Prostate gland (tissue), 2 donors: ENCODE measurements around the gene USP25.

Source experiments
- POLR2A ChIP-seq: fragments of 450-650 bp; IDR thresholded peaks from one replicate; pipeline ENCODE4 v1.6.1; 2016; ENCODE audit warnings: antibody characterized with exemption, mild to moderate bottlenecking
- TF ChIP-seq, protein P1 (sequence below), 4 experiments: fragments of 200-600 bp in 2 of 4; fragments of 450-650 bp in 2 of 4; sonication (generic) in 2 of 4; IDR thresholded peaks; 1 replicate in 3 of 4; 2 replicates in 1 of 4; pipeline ENCODE4 v1.5.1; 2016 to 2019; ENCODE audit warnings: antibody characterized with exemption in 4 of 4, mild to moderate bottlenecking in 2 of 4, moderate library complexity in 2 of 4

DNA sequence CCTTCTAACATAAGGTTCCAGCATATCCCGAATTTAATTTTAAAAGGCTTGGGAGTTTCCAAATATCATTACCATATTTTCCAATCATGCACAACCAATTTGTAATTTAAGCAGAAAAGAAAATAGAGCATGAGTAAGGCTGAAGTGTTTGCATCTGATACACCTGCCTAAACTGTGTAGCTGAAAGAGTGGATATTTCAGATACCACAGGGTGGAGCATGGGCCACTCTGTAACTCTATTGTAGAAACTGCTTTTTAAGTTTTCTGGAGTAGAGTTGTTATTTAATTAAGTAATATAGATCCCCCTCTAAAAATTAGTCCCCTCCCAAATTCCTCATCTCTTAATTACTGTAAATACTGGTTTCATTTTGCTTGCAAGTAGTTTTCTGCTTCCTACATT, 199.8 kb downstream of the USP25 start:
- TF ChIP-seq POLR2A: no peak
- TF ChIP-seq, protein P1, sequence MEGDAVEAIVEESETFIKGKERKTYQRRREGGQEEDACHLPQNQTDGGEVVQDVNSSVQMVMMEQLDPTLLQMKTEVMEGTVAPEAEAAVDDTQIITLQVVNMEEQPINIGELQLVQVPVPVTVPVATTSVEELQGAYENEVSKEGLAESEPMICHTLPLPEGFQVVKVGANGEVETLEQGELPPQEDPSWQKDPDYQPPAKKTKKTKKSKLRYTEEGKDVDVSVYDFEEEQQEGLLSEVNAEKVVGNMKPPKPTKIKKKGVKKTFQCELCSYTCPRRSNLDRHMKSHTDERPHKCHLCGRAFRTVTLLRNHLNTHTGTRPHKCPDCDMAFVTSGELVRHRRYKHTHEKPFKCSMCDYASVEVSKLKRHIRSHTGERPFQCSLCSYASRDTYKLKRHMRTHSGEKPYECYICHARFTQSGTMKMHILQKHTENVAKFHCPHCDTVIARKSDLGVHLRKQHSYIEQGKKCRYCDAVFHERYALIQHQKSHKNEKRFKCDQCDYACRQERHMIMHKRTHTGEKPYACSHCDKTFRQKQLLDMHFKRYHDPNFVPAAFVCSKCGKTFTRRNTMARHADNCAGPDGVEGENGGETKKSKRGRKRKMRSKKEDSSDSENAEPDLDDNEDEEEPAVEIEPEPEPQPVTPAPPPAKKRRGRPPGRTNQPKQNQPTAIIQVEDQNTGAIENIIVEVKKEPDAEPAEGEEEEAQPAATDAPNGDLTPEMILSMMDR (IDR thresholded peaks at IDR 0.05): no peak
